H9 (cell line): ENCODE data around the gene SASH3. TPM values are rescaled to one million over a fixed set of nuclear protein-coding genes. Genes with fewer than 3 reads are reported as not detected.

Experiments
- DNase-seq: peaks from one replicate; pipeline ENCODE4 v3.0.0-alpha.2; 2017
- H2AFZ ChIP-seq: one replicate; pipeline ENCODE4 v1.6.1; 2013; ENCODE audit warnings: mild to moderate bottlenecking, low read length, control low read depth, moderate library complexity
- H2AK5ac ChIP-seq: 2 replicates; pipeline ENCODE4 v1.6.1; 2013; ENCODE audit warnings: low read length, control low read depth, mixed read lengths; ENCODE audit not compliant: insufficient read length
- H2BK120ac ChIP-seq: one replicate; pipeline ENCODE4 v1.6.1; 2013; ENCODE audit warnings: low read depth, mild to moderate bottlenecking, low read length, control low read depth, inconsistent platforms; ENCODE audit not compliant: poor library complexity, severe bottlenecking
- H2BK12ac ChIP-seq: 2 replicates; pipeline ENCODE4 v1.6.1; 2013; ENCODE audit warnings: low read length, control low read depth, mixed read lengths, low read depth; ENCODE audit not compliant: insufficient read length
- H2BK15ac ChIP-seq: 2 replicates; pipeline ENCODE4 v1.6.1; 2013; ENCODE audit warnings: low read depth, low read length, control low read depth
- H2BK20ac ChIP-seq: one replicate; pipeline ENCODE4 v1.6.1; 2013; ENCODE audit warnings: low read depth, mild to moderate bottlenecking, low read length, control low read depth, inconsistent platforms; ENCODE audit not compliant: poor library complexity, severe bottlenecking
- H2BK5ac ChIP-seq: 2 replicates; pipeline ENCODE4 v1.6.1; 2013; ENCODE audit warnings: low read length, control low read depth, mixed read lengths; ENCODE audit not compliant: insufficient read length
- H3K14ac ChIP-seq: 2 replicates; pipeline ENCODE4 v1.6.1; 2013; ENCODE audit warnings: low read length, control low read depth; ENCODE audit not compliant: insufficient read depth
- H3K18ac ChIP-seq: 2 replicates; pipeline ENCODE4 v1.6.1; 2013; ENCODE audit warnings: low read depth, mild to moderate bottlenecking, mixed read lengths, low read length, control low read depth; ENCODE audit not compliant: insufficient read length
- H3K23ac ChIP-seq: 2 replicates; pipeline ENCODE4 v1.6.1; 2013; ENCODE audit warnings: low read length, control low read depth, mixed read lengths, low read depth; ENCODE audit not compliant: insufficient read length
- H3K23me2 ChIP-seq: 2 replicates; pipeline ENCODE4 v1.6.1; 2013; ENCODE audit warnings: low read depth, mild to moderate bottlenecking, mixed read lengths, low read length, control low read depth; ENCODE audit not compliant: insufficient read length, poor library complexity, severe bottlenecking
- H3K27ac ChIP-seq: 2 replicates; pipeline ENCODE4 v1.5.1; 2013; ENCODE audit warnings: low read length, control low read depth, mixed read lengths, low read depth; ENCODE audit not compliant: insufficient read length
- H3K27me3 ChIP-seq: 2 replicates; pipeline ENCODE4 v1.6.1; 2013; ENCODE audit warnings: low read length, control low read depth, inconsistent platforms; ENCODE audit not compliant: insufficient read depth
- H3K4ac ChIP-seq: 2 replicates; pipeline ENCODE4 v1.6.1; 2013; ENCODE audit warnings: low read depth, mild to moderate bottlenecking, control low read depth, inconsistent platforms, low read length, moderate library complexity
- H3K4me1 ChIP-seq: 2 replicates; pipeline ENCODE4 v1.6.1; 2013; ENCODE audit warnings: low read length, control low read depth, inconsistent platforms; ENCODE audit not compliant: insufficient read depth
- H3K4me2 ChIP-seq: 2 replicates; pipeline ENCODE4 v1.6.1; 2013; ENCODE audit warnings: low read length, control low read depth, mixed read lengths; ENCODE audit not compliant: insufficient read length, insufficient read depth
- H3K56ac ChIP-seq: 2 replicates; pipeline ENCODE4 v1.6.1; 2013; ENCODE audit warnings: low read depth, mild to moderate bottlenecking, mixed read lengths, low read length, control low read depth; ENCODE audit not compliant: insufficient read length
- H3K79me1 ChIP-seq: 2 replicates; pipeline ENCODE4 v1.6.1; 2013; ENCODE audit warnings: low read depth, mild to moderate bottlenecking, moderate library complexity, low read length, control low read depth, inconsistent platforms; ENCODE audit not compliant: insufficient read depth, poor library complexity, severe bottlenecking
- H3K79me2 ChIP-seq: 2 replicates; pipeline ENCODE4 v1.6.1; 2013; ENCODE audit warnings: low read length, control low read depth, inconsistent platforms; ENCODE audit not compliant: insufficient read depth
- H3K9ac ChIP-seq: 2 replicates; pipeline ENCODE4 v1.6.1; 2013; ENCODE audit warnings: low read length, control low read depth, mixed read lengths; ENCODE audit not compliant: insufficient read length; ENCODE audit errors: extremely low read depth
- H3K9me3 ChIP-seq: one replicate; pipeline ENCODE4 v1.6.1; 2013; ENCODE audit warnings: low read depth, low read length, inconsistent platforms; ENCODE audit not compliant: control insufficient read depth
- H3T11ph ChIP-seq: one replicate; pipeline ENCODE4 v1.6.1; 2013; ENCODE audit warnings: mild to moderate bottlenecking, low read length, control low read depth, inconsistent platforms
- H4K20me1 ChIP-seq: one replicate; pipeline ENCODE4 v1.6.1; 2013; ENCODE audit not compliant: control insufficient read depth, insufficient read length, insufficient read depth
- H4K5ac ChIP-seq: 2 replicates; pipeline ENCODE4 v1.6.1; 2013; ENCODE audit warnings: low read depth, mild to moderate bottlenecking, mixed read lengths, low read length, control low read depth; ENCODE audit not compliant: insufficient read length
- H4K8ac ChIP-seq: replicated peaks from 2 replicates; pipeline ENCODE4 v1.6.1; 2013; ENCODE audit warnings: low read length, control low read depth, mixed read lengths, low read depth; ENCODE audit not compliant: insufficient read length
- H4K91ac ChIP-seq: 2 replicates; pipeline ENCODE4 v1.6.1; 2013; ENCODE audit warnings: low read depth, mild to moderate bottlenecking, moderate library complexity, mixed read lengths, low read length, control low read depth; ENCODE audit not compliant: insufficient read length
- H3K27ac Mint-ChIP-seq, 3 experiments: 2 replicates in 2 of 3; 3 replicates in 1 of 3; pipeline ENCODE4 v1.8.0; 2020 to 2021; ENCODE audit warnings: mixed read lengths in 3 of 3, mild to moderate bottlenecking in 1 of 3, moderate library complexity in 1 of 3
- H3K27me3 Mint-ChIP-seq: 2 replicates; pipeline ENCODE4 v1.8.0; 2021; ENCODE audit warnings: low read depth, mild to moderate bottlenecking, moderate library complexity, mixed read lengths
- H3K36me3 Mint-ChIP-seq, 3 experiments: 2 replicates in 2 of 3; 3 replicates in 1 of 3; pipeline ENCODE4 v1.8.0; 2020 to 2021; ENCODE audit warnings: low read depth in 3 of 3, mixed read lengths in 3 of 3; ENCODE audit not compliant: insufficient read depth in 1 of 3
- H3K4me1 Mint-ChIP-seq, 2 experiments: 2 replicates each; pipeline ENCODE4 v1.8.0; 2020; ENCODE audit warnings: mixed read lengths in 2 of 2
- H3K4me3 Mint-ChIP-seq, 2 experiments: 2 replicates in 1 of 2; 3 replicates in 1 of 2; pipeline ENCODE4 v1.8.0; 2020 to 2021; ENCODE audit warnings: mild to moderate bottlenecking in 2 of 2, mixed read lengths in 2 of 2, moderate library complexity in 1 of 2
- H3K9me3 Mint-ChIP-seq, 2 experiments: 2 replicates in 1 of 2; 3 replicates in 1 of 2; pipeline ENCODE4 v1.8.0; 2020; ENCODE audit warnings: mild to moderate bottlenecking in 2 of 2, mixed read lengths in 2 of 2, moderate library complexity in 1 of 2
- WGBS: extraction: QIAGEN DNeasy Blood & Tissue Kit; methylation state at CpG from one replicate; pipeline ENCODE4 v1.1.7; 2013; ENCODE audit warnings: missing lambda C conversion rate, low lambda C conversion rate, mixed read lengths; ENCODE audit not compliant: insufficient read length; ENCODE audit errors: extremely low coverage; 5-methylcytosine and 5-hydroxymethylcytosine counted together
- total RNA-seq: library from RNA; stranded (reverse); gene quantifications from 2 replicates; pipeline ENCODE4 v1.2.1, GENCODE V29; 2021
- TF ChIP-seq, protein P1 (sequence below): fragments of 200-600 bp; sonication (generic); conservative IDR thresholded peaks from 3 replicates; pipeline ENCODE4 v1.8.0; 2021; ENCODE audit warnings: antibody characterized with exemption, mild to moderate bottlenecking

The SASH3 gene
- total RNA-seq, 1 experiment from 2014 or later = not detected

- Histone ChIP-seq H3K9ac (no peak overlapping the region), H4K91ac (no peak overlapping the region), H4K5ac (no peak overlapping the region), H3T11ph (no peak overlapping the region), H2AK5ac (no peak overlapping the region), H3K4ac (no peak overlapping the region), H3K9me3 (no peaks in the 10 kb centered on the region), H2BK15ac (no peak overlapping the region), H4K20me1 (no peaks in the 10 kb centered on the region), H3K79me2 (no peaks in the 10 kb centered on the region), H3K4me2 (no peak overlapping the region), H2BK12ac (no peak overlapping the region), H3K27ac (no peak overlapping the region), H2BK120ac (no peak overlapping the region), H3K23ac (no peak overlapping the region), H3K27me3 (no peaks in the 10 kb centered on the region), H3K4me1 (no peaks in the 10 kb centered on the region; the same call in 1 of the 2 replicates), H3K23me2 (no peaks in the 10 kb centered on the region), H3K56ac (no peak overlapping the region), H3K18ac (no peak overlapping the region), H2BK5ac (no peak overlapping the region), H2AFZ (no peak overlapping the region), H3K79me1 (no peaks in the 10 kb centered on the region), H4K8ac (no peak overlapping the region), H3K14ac (no peak overlapping the region; the same call in 1 of the 2 replicates), H2BK20ac (no peak overlapping the region)
- Mint-ChIP-seq H3K9me3 (peaks cover 0 to 40% of the 10 kb centered on the region in 2 experiments; a peak in 2 of 5 replicates), H3K27me3 (peaks cover 14% of the 10 kb centered on the region), H3K27ac (no peak overlapping the region), H3K4me1 (peaks cover 2 to 4% of the 10 kb centered on the region in 2 experiments; a peak in 2 of 4 replicates), H3K4me3 (no peak overlapping the region), H3K36me3 (no peaks in the 10 kb centered on the region; a peak in 1 of 7 replicates)
- no CpG with 5 or more reads among the region's 6 CpGs for WGBS
- DNase-seq = no peak
- TF ChIP-seq, protein P1, sequence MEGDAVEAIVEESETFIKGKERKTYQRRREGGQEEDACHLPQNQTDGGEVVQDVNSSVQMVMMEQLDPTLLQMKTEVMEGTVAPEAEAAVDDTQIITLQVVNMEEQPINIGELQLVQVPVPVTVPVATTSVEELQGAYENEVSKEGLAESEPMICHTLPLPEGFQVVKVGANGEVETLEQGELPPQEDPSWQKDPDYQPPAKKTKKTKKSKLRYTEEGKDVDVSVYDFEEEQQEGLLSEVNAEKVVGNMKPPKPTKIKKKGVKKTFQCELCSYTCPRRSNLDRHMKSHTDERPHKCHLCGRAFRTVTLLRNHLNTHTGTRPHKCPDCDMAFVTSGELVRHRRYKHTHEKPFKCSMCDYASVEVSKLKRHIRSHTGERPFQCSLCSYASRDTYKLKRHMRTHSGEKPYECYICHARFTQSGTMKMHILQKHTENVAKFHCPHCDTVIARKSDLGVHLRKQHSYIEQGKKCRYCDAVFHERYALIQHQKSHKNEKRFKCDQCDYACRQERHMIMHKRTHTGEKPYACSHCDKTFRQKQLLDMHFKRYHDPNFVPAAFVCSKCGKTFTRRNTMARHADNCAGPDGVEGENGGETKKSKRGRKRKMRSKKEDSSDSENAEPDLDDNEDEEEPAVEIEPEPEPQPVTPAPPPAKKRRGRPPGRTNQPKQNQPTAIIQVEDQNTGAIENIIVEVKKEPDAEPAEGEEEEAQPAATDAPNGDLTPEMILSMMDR = no peak
Observed at GRCh38 chrX:129780441-129781105, 824 bp downstream of the SASH3 start.
